AG10803 (cell line): Measurements from ENCODE around the gene PTGER4.
A peak's percentile ranks its signal among the peaks of the same experiment; 100 is the strongest.

ENCODE experiments used
- DNase-seq: peaks from one replicate; pipeline ENCODE4 v3.0.0; 2010; ENCODE audit warnings: low read depth
- H3K4me3 ChIP-seq: 2 replicates; pipeline ENCODE4 v1.5.1; 2011; ENCODE audit warnings: mild to moderate bottlenecking, low read length, control low read depth
- CTCF ChIP-seq: conservative IDR thresholded peaks from 2 replicates; pipeline ENCODE4 v1.5.1; 2011; ENCODE audit warnings: mild to moderate bottlenecking, low read length, control low read depth, inconsistent platforms

PTGER4 gene

GRCh38 chr5:40682154-40683017 is 2.7 kb downstream of the PTGER4 start:
- H3K4me3 ChIP-seq: peak overlapping the region; percentile 75
- no peak for TF ChIP-seq CTCF
- DNase-seq: peak; percentile 44

- TF ChIP-seq CTCF: no peak
- no peak for DNase-seq
- no peak overlapping the region for H3K4me3 ChIP-seq
Measured at GRCh38 chr5:40683305-40683704, 3.6 kb downstream of the PTGER4 start.

- H3K4me3 ChIP-seq: no peak overlapping the region
- no peak for TF ChIP-seq CTCF
- DNase-seq: no peak
Measured at GRCh38 chr5:40685193-40685592, 5.5 kb downstream of the PTGER4 start.

GRCh38 chr5:40685976-40686486 is 6.3 kb downstream of the PTGER4 start:
- no peak for DNase-seq
- no peak for TF ChIP-seq CTCF
- no peak overlapping the region for H3K4me3 ChIP-seq

GRCh38 chr5:40687321-40687720 is 7.6 kb downstream of the PTGER4 start:
- no peak overlapping the region for H3K4me3 ChIP-seq

GRCh38 chr5:40688127-40688761 is 8.5 kb downstream of the PTGER4 start:
- no peak overlapping the region for H3K4me3 ChIP-seq
- DNase-seq: peak; percentile 82

More at GRCh38 chr5:40687321-40687720, 7.6 kb downstream of the PTGER4 start:
- no peak for DNase-seq
- TF ChIP-seq CTCF: no peak

More at GRCh38 chr5:40688127-40688761, 8.5 kb downstream of the PTGER4 start:
- TF ChIP-seq CTCF: peak; percentile 91
